Measurements from ENCODE around the gene ZCRB1.

Gene ZCRB1

GRCh38 chr12:42356344-42356743 lies 30.4 kb upstream of the ZCRB1 start:
- no peak for TF ChIP-seq TAF1 (IDR thresholded peaks at IDR 0.05; ENCODE audit: low read depth)
- no peak for TF ChIP-seq CREB1 (IDR thresholded peaks at IDR 0.05; ENCODE audit: low read depth)

- no peak for TF ChIP-seq MAX (IDR thresholded peaks at IDR 0.05)
- TF ChIP-seq CEBPB (IDR thresholded peaks at IDR 0.05) = no peak
- TF ChIP-seq NFIC (IDR thresholded peaks at IDR 0.05) = no peak
- no peak for TF ChIP-seq YY1 (IDR thresholded peaks at IDR 0.05; ENCODE audit: low read depth)
- TF ChIP-seq FOXM1 (IDR thresholded peaks at IDR 0.05; ENCODE audit: borderline replicate concordance, low read depth) = no peak
- no peak for TF ChIP-seq USF1 (IDR thresholded peaks at IDR 0.05)
Observed at GRCh38 chr12:42346403-42347002, 20.6 kb upstream of the ZCRB1 start.

DNA sequence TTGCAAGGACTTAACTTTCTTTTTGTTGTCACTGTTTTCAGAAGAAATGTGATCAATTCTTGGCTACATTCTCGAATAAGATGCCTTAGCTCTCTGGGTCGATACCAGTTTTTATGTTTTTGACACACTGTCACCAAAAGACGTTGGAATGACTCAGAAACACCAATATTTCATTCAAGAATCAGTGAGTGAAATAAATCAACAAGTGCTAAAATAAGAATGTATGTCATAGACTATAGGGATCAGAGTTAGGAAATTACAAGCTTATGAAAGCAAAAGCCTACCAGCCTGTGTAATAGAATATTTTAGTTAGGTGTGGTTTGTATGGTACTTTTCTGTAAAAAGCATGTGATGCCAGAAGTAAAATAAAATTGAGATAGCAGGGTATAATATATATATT lies 17.8 kb upstream of the ZCRB1 start:
- TF ChIP-seq TAF1 (IDR thresholded peaks at IDR 0.05; ENCODE audit: low read depth) (no peak), RAD21 (IDR thresholded peaks at IDR 0.05; ENCODE audit: low read depth) (no peak), ZBTB7A (IDR thresholded peaks at IDR 0.05; ENCODE audit: low read depth) (no peak), EGR1 (IDR thresholded peaks at IDR 0.05) (no peak), EP300 (IDR thresholded peaks at IDR 0.05; ENCODE audit: borderline replicate concordance) (no peak), YY1 (IDR thresholded peaks at IDR 0.05; ENCODE audit: low read depth) (no peak)

DNA sequence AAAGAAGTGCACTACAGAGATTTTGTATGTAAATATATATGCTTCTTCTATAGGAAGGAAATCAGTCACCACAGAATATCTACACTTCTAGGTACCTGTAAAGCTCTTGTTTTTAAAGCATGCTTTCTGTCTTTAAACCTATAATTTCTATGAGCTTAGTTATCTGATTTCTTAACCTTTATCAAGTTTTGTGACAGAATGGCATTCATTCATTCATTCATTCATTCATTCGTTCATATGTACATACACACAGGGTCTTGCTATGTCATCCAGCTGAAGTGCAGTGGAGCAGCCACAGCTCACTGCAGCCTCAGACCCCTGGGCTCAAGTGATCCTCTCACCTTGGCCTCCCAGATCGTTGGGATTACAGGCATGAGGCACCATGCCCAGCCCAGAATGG lies 16.1 kb upstream of the ZCRB1 start:
- no peak for TF ChIP-seq EP300 (IDR thresholded peaks at IDR 0.05; ENCODE audit: borderline replicate concordance)
- no peak for TF ChIP-seq FOXM1 (IDR thresholded peaks at IDR 0.05; ENCODE audit: borderline replicate concordance, low read depth)
- no peak for TF ChIP-seq RAD21 (IDR thresholded peaks at IDR 0.05; ENCODE audit: low read depth)
- TF ChIP-seq MAX (IDR thresholded peaks at IDR 0.05) = no peak
- TF ChIP-seq TEAD4 (IDR thresholded peaks at IDR 0.05) = no peak
- no peak for TF ChIP-seq USF1 (IDR thresholded peaks at IDR 0.05)
- TF ChIP-seq TAF1 (IDR thresholded peaks at IDR 0.05; ENCODE audit: low read depth) = no peak
- no peak for TF ChIP-seq NFIC (IDR thresholded peaks at IDR 0.05)
- TF ChIP-seq, protein P1, sequence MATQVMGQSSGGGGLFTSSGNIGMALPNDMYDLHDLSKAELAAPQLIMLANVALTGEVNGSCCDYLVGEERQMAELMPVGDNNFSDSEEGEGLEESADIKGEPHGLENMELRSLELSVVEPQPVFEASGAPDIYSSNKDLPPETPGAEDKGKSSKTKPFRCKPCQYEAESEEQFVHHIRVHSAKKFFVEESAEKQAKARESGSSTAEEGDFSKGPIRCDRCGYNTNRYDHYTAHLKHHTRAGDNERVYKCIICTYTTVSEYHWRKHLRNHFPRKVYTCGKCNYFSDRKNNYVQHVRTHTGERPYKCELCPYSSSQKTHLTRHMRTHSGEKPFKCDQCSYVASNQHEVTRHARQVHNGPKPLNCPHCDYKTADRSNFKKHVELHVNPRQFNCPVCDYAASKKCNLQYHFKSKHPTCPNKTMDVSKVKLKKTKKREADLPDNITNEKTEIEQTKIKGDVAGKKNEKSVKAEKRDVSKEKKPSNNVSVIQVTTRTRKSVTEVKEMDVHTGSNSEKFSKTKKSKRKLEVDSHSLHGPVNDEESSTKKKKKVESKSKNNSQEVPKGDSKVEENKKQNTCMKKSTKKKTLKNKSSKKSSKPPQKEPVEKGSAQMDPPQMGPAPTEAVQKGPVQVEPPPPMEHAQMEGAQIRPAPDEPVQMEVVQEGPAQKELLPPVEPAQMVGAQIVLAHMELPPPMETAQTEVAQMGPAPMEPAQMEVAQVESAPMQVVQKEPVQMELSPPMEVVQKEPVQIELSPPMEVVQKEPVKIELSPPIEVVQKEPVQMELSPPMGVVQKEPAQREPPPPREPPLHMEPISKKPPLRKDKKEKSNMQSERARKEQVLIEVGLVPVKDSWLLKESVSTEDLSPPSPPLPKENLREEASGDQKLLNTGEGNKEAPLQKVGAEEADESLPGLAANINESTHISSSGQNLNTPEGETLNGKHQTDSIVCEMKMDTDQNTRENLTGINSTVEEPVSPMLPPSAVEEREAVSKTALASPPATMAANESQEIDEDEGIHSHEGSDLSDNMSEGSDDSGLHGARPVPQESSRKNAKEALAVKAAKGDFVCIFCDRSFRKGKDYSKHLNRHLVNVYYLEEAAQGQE (IDR thresholded peaks at IDR 0.05; ENCODE audit: low read depth) = no peak
- no peak for TF ChIP-seq EGR1 (IDR thresholded peaks at IDR 0.05)
- no peak for TF ChIP-seq YY1 (IDR thresholded peaks at IDR 0.05; ENCODE audit: low read depth)
- no peak for TF ChIP-seq ZBTB7A (IDR thresholded peaks at IDR 0.05; ENCODE audit: low read depth)
- TF ChIP-seq TCF12 (IDR thresholded peaks at IDR 0.05; ENCODE audit: low read depth) = no peak
- no peak for TF ChIP-seq CREB1 (IDR thresholded peaks at IDR 0.05; ENCODE audit: low read depth)
- TF ChIP-seq CEBPB (IDR thresholded peaks at IDR 0.05) = no peak

DNA sequence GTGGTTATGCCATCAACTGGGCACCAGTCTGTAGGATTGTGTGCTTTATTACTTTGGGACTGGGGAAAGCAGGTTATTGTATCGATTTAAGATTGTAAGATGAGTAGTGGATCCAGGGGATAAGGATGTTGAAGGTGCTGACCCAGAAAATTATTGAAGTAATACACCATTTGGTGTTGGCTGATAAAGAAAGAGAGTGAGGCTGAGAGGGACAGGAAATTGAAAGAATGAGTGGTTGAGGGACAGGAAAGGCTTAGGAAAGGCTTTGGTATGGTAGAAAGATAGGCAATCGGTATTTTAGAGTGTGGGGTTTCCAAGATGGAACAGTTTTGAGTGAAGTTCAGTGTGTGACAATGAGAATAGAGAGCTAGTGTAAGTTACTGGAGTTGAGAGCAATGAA lies 12.4 kb upstream of the ZCRB1 start:
- TF ChIP-seq USF1 (IDR thresholded peaks at IDR 0.05) (no peak), MAX (IDR thresholded peaks at IDR 0.05) (no peak), TAF1 (IDR thresholded peaks at IDR 0.05; ENCODE audit: low read depth) (no peak)

DNA sequence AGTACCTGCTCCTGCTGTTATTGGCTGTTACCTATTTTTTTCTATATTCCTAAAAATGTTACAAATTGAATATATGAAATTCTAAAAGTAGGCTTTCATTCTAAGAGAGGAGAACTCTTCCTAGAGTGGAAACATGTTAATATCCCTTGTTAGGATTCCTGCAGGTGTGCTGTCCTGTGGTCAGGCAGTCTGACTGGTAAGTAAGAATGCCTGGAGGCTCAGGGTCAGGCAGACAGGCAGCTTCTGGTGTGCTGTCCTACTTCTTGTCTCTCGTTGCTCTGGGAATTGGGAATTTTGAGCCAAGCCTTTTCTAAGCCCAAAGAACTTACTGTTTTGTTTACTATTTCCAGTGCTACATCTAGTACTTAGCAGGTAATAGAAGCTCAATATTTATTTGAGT lies 10.4 kb upstream of the ZCRB1 start:
- no peak for TF ChIP-seq CREB1 (IDR thresholded peaks at IDR 0.05; ENCODE audit: low read depth)
- TF ChIP-seq EP300 (IDR thresholded peaks at IDR 0.05; ENCODE audit: borderline replicate concordance) = no peak
- TF ChIP-seq TCF12 (IDR thresholded peaks at IDR 0.05; ENCODE audit: low read depth) = no peak
- no peak for TF ChIP-seq CEBPB (IDR thresholded peaks at IDR 0.05)
- TF ChIP-seq TAF1 (IDR thresholded peaks at IDR 0.05; ENCODE audit: low read depth) = no peak
- TF ChIP-seq RAD21 (IDR thresholded peaks at IDR 0.05; ENCODE audit: low read depth) = no peak

DNA sequence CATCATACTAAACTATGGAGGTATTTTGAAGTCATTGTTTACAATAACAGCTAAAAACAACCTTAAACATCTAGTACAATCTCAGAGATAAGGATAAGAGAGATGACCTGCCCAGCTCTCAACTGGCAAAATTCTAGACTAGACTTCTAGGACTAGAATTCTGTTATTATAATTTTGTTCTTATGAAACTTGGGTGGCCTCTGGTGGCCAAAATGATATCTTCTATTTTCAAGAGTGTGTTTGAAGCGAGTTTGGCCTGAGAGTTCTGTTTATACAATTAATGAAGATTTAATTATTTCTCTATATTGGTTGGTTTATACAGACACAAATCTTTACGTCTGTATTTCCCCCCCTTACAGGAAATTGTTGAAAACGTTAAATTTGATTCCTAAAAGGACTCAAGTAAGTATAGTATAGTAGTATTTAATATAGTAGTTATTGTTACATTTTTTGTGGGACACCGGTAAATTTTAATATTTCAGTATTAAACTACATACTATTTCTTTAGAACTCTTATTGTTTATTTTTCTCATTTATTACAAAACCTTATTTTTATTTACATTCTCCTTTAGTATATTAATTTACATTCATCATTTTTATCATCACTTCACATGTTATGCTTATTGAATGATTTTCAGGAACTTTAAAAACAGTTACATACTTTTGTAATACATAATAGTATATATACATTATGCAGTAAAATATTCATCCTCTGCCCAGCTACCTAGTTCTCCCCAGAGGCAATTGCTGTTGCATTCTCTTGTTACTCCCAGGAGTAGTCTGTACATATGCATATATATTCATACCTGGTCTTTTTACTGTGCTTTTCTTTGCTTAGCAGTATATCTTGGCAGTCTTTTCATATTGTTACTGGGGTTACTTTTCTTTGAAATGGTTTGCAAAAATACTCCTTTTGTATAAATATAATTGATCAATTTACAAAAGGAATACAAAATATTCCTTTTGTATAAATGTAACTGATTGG lies 6.7 kb upstream of the ZCRB1 start:
- peak; percentile 73 for TF ChIP-seq RAD21 (IDR thresholded peaks at IDR 0.05; ENCODE audit: low read depth)
- TF ChIP-seq NFIC (IDR thresholded peaks at IDR 0.05) = no peak
- no peak for TF ChIP-seq CEBPB (IDR thresholded peaks at IDR 0.05)
- TF ChIP-seq, protein P1 (IDR thresholded peaks at IDR 0.05; ENCODE audit: low read depth) = no peak
- TF ChIP-seq USF1 (IDR thresholded peaks at IDR 0.05) = no peak
- no peak for TF ChIP-seq YY1 (IDR thresholded peaks at IDR 0.05; ENCODE audit: low read depth)
- TF ChIP-seq MAX (IDR thresholded peaks at IDR 0.05) = no peak
- no peak for TF ChIP-seq TAF1 (IDR thresholded peaks at IDR 0.05; ENCODE audit: low read depth)

Measured in Ishikawa (cell line).